GM23338 (cell line): ENCODE measurements around the gene C5orf58. TPM values are rescaled to one million over a fixed set of nuclear protein-coding genes. Genes with fewer than 3 reads are reported as not detected.

ENCODE experiments used
- ATAC-seq: fragments of 200-7000 bp; cut with Tn5 transposase; 3 replicates; pipeline ENCODE4 v1.9.1; 2020
- DNase-seq: peaks from one replicate; pipeline ENCODE4 v3.0.0-alpha.2; 2015; ENCODE audit warnings: low spot score
- H2AFZ ChIP-seq: fragments of 200-600 bp; sonication (generic); 2 replicates; pipeline ENCODE4 v1.8.0; 2016; ENCODE audit warnings: antibody characterized with exemption, mild to moderate bottlenecking, moderate library complexity
- H3F3A ChIP-seq: fragments of 200-600 bp; sonication (generic); replicated peaks from 2 replicates; pipeline ENCODE4 v1.8.0; 2017; ENCODE audit warnings: antibody characterized with exemption, mixed run types, low read depth
- H3K27ac ChIP-seq: fragments of 200-600 bp; sonication (generic); 2 replicates; pipeline ENCODE4 v1.6.1; 2016; ENCODE audit warnings: low read depth
- H3K27me3 ChIP-seq: fragments of 200-600 bp; sonication (generic); 2 replicates; pipeline ENCODE4 v1.8.0; 2016; ENCODE audit warnings: mild to moderate bottlenecking, mixed run types, moderate library complexity; ENCODE audit not compliant: insufficient read depth
- H3K36me3 ChIP-seq: fragments of 200-600 bp; sonication (generic); 2 replicates; pipeline ENCODE4 v1.8.0; 2016; ENCODE audit warnings: mild to moderate bottlenecking; ENCODE audit not compliant: insufficient read depth
- H3K4me1 ChIP-seq: fragments of 200-600 bp; sonication (generic); 2 replicates; pipeline ENCODE4 v1.8.0; 2016; ENCODE audit warnings: mild to moderate bottlenecking, moderate library complexity; ENCODE audit not compliant: insufficient read depth
- H3K4me2 ChIP-seq: fragments of 200-600 bp; sonication (generic); 2 replicates; pipeline ENCODE4 v1.7.1; 2017; ENCODE audit warnings: mixed run types
- H3K4me3 ChIP-seq: fragments of 200-600 bp; sonication (generic); 2 replicates; pipeline ENCODE4 v1.6.1; 2016; ENCODE audit warnings: mixed run types
- H3K79me2 ChIP-seq: fragments of 200-600 bp; sonication (generic); replicated peaks from 2 replicates; pipeline ENCODE4 v1.8.0; 2017; ENCODE audit warnings: mild to moderate bottlenecking; ENCODE audit not compliant: insufficient read depth
- H3K9me2 ChIP-seq: fragments of 200-600 bp; sonication (generic); 2 replicates; pipeline ENCODE4 v1.8.0; 2017; ENCODE audit not compliant: insufficient read depth
- H4K20me1 ChIP-seq: fragments of 200-600 bp; sonication (generic); replicated peaks from 2 replicates; pipeline ENCODE4 v1.8.0; 2017; ENCODE audit warnings: mild to moderate bottlenecking; ENCODE audit not compliant: insufficient read depth
- H3K27ac Mint-ChIP-seq: 2 replicates; pipeline ENCODE4 v1.8.0; 2020; ENCODE audit warnings: inconsistent platforms, mild to moderate bottlenecking, moderate library complexity, mixed read lengths
- H3K27me3 Mint-ChIP-seq: 3 replicates; pipeline ENCODE4 v1.8.0; 2022; ENCODE audit warnings: low read depth, mild to moderate bottlenecking, moderate library complexity, mixed read lengths, inconsistent platforms; ENCODE audit not compliant: insufficient read depth, poor library complexity
- H3K36me3 Mint-ChIP-seq: 3 replicates; pipeline ENCODE4 v1.8.0; 2021; ENCODE audit warnings: low read depth, mild to moderate bottlenecking, inconsistent platforms, moderate library complexity, mixed read lengths
- H3K4me1 Mint-ChIP-seq: 3 replicates; pipeline ENCODE4 v1.8.0; 2020; ENCODE audit warnings: mild to moderate bottlenecking, inconsistent platforms, mixed read lengths
- H3K4me3 Mint-ChIP-seq: 3 replicates; pipeline ENCODE4 v1.8.0; 2021; ENCODE audit warnings: moderate library complexity, mild to moderate bottlenecking, inconsistent platforms, mixed read lengths
- H3K9me3 Mint-ChIP-seq: 3 replicates; pipeline ENCODE4 v1.8.0; 2020; ENCODE audit warnings: moderate library complexity, mild to moderate bottlenecking, inconsistent platforms, mixed read lengths
- CREB1 ChIP-seq: fragments of 250-450 bp; sonication (Bioruptor Pico); IDR thresholded peaks from 2 replicates; pipeline ENCODE4 v1.5.0; 2020; ENCODE audit warnings: low read depth, mild to moderate bottlenecking, moderate library complexity
- EZH2 ChIP-seq: fragments of 200-600 bp; sonication (generic); IDR thresholded peaks from one replicate; pipeline ENCODE4 v1.8.0; 2017; ENCODE audit warnings: antibody characterized with exemption, mild to moderate bottlenecking, low read depth; ENCODE audit not compliant: unreplicated experiment
- EZH2phosphoT487 ChIP-seq: fragments of 200-600 bp; sonication (generic); IDR thresholded peaks from one replicate; pipeline ENCODE4 v1.8.1; 2018; ENCODE audit warnings: antibody characterized with exemption; ENCODE audit not compliant: unreplicated experiment
- NANOG ChIP-seq: IDR thresholded peaks from 2 replicates; pipeline ENCODE4 v1.6.1; 2016; ENCODE audit warnings: antibody characterized with exemption, borderline replicate concordance
- POLR2AphosphoS5 ChIP-seq: IDR thresholded peaks from 2 replicates; pipeline ENCODE4 v1.6.1; 2016; ENCODE audit warnings: antibody characterized with exemption, low read depth
- STAT1 ChIP-seq: IDR thresholded peaks from one replicate; pipeline ENCODE4 v1.6.1; 2016; ENCODE audit warnings: antibody characterized with exemption; ENCODE audit not compliant: unreplicated experiment
- ZNF114 ChIP-seq: fragments of 250-450 bp; sonication (Bioruptor Pico); IDR thresholded peaks from 2 replicates; pipeline ENCODE4 v1.5.0; 2020; ENCODE audit warnings: mild to moderate bottlenecking, moderate library complexity
- ZNF331 ChIP-seq: fragments of 250-450 bp; sonication (Bioruptor Pico); IDR thresholded peaks from 2 replicates; pipeline ENCODE4 v1.5.0; 2020; ENCODE audit warnings: low read depth, mild to moderate bottlenecking, moderate library complexity
- polyA plus RNA-seq: library from polyadenylated mRNA; unstranded; fragments of >200 nt; fragmentation: Nextera tagmentation; extraction: Ambion mirVana; gene quantifications from 2 replicates; pipeline ENCODE4 v1.2.1, GENCODE V29; 2016
- total RNA-seq: library from RNA; depleted of rRNA; stranded (reverse); fragments of >200 nt; shearing (Covaris generic); gene quantifications from 2 replicates; pipeline ENCODE4 v1.2.3, GENCODE V29; 2014
- TF ChIP-seq, protein P1 (sequence below): IDR thresholded peaks from one replicate; pipeline ENCODE4 v1.6.1; 2018; ENCODE audit warnings: antibody characterized with exemption; ENCODE audit not compliant: unreplicated experiment
- TF ChIP-seq, protein P2 (sequence below), 2 experiments: fragments of 200-600 bp in 1 of 2; sonication (generic) in 1 of 2; conservative IDR thresholded peaks; 2 replicates each; pipeline versions ENCODE4 v1.5.1 to v1.6.1; 2016 to 2017; ENCODE audit warnings: antibody characterized with exemption in 2 of 2, low read depth in 2 of 2, mild to moderate bottlenecking in 2 of 2, moderate library complexity in 1 of 2
- TF ChIP-seq, protein P3 (sequence below): fragments of 250-450 bp; sonication (Bioruptor Pico); IDR thresholded peaks from 2 replicates; pipeline ENCODE4 v1.5.0; 2020; ENCODE audit warnings: mild to moderate bottlenecking, moderate library complexity

Gene C5orf58
- total and polyA plus RNA-seq, 2 experiments from 2014 or later = 1.0 to 9.1 TPM

DNA sequence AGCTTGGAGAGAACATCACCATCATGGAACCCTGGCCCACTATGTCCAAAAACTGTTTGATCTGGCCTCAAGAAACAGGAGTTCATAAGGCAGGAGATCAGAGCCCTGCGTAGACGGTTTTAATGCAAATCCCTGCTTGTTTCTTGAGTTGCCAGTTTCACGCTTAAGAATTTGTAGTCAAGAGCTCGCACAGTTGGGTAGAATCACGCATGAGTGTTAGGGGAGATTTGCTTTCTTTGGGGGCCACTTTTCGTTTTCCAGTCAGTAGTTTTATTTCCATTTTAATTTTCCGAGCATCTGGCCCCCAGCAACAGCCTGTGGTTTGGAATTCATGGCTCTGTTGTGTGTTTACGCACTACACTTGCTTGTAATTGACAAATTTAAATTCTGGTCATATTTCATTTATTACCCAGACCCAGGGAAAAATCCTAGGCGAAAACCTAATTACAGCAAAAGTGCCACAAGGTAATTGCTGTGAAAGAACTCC, 6.6 kb upstream of the C5orf58 start:
- no peak overlapping the region for H2AFZ ChIP-seq
- H3K36me3 ChIP-seq = no peaks in the 10 kb centered on the region
- no peak overlapping the region for H3K4me2 ChIP-seq
- Mint-ChIP-seq H3K9me3 (no peaks in the 10 kb centered on the region), H3K27ac (no peak overlapping the region), H3K4me1 (peaks cover 39% of the 10 kb centered on the region), H3K4me3 (no peak overlapping the region), H3K27me3 (peaks cover 6% of the 10 kb centered on the region), H3K36me3 (no peaks in the 10 kb centered on the region)
- no peaks in the 10 kb centered on the region for H3K9me2 ChIP-seq
- TF ChIP-seq STAT1 (no peak), ZNF331 (CRISPR knock-in tag) (no peak), EZH2phosphoT487 (no peak), CREB1 (CRISPR knock-in tag) (no peak), EZH2 (no peak), ZNF114 (no peak)
- TF ChIP-seq, protein P1, sequence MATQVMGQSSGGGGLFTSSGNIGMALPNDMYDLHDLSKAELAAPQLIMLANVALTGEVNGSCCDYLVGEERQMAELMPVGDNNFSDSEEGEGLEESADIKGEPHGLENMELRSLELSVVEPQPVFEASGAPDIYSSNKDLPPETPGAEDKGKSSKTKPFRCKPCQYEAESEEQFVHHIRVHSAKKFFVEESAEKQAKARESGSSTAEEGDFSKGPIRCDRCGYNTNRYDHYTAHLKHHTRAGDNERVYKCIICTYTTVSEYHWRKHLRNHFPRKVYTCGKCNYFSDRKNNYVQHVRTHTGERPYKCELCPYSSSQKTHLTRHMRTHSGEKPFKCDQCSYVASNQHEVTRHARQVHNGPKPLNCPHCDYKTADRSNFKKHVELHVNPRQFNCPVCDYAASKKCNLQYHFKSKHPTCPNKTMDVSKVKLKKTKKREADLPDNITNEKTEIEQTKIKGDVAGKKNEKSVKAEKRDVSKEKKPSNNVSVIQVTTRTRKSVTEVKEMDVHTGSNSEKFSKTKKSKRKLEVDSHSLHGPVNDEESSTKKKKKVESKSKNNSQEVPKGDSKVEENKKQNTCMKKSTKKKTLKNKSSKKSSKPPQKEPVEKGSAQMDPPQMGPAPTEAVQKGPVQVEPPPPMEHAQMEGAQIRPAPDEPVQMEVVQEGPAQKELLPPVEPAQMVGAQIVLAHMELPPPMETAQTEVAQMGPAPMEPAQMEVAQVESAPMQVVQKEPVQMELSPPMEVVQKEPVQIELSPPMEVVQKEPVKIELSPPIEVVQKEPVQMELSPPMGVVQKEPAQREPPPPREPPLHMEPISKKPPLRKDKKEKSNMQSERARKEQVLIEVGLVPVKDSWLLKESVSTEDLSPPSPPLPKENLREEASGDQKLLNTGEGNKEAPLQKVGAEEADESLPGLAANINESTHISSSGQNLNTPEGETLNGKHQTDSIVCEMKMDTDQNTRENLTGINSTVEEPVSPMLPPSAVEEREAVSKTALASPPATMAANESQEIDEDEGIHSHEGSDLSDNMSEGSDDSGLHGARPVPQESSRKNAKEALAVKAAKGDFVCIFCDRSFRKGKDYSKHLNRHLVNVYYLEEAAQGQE = no peak
- H3F3A ChIP-seq = no peaks in the 10 kb centered on the region
- no peaks in the 10 kb centered on the region for H4K20me1 ChIP-seq
- ATAC-seq = no peak
- H3K79me2 ChIP-seq = no peaks in the 10 kb centered on the region
- peaks cover 8% of the 10 kb centered on the region; the same call in 1 of the 2 replicates for H3K4me1 ChIP-seq
- H3K27me3 ChIP-seq = no peaks in the 10 kb centered on the region
- no peak for DNase-seq
- no peak overlapping the region for H3K27ac ChIP-seq
- H3K4me3 ChIP-seq = no peak overlapping the region

DNA sequence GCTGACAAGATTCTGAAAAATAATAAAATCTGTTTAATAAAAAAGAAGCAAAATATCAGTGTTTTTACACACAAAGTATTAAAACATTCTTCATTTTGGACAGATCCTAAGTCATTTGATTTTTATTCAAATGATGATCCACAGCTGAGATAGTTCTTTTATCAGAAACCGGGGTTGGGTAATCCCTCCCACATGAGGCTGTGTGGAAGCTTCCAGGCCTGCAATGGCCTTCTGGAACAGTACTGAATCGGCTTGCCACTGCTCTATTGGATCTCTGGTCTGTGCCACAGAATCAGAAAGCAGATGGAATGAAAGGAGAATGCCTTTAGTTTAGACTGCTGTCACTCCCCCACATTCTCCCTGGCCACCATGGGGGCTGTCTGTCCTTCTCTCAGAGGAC, 6.1 kb upstream of the C5orf58 start:
- Histone ChIP-seq H3K27ac (no peak overlapping the region), H3K4me3 (no peak overlapping the region), H3K27me3 (no peaks in the 10 kb centered on the region), H3K9me2 (no peaks in the 10 kb centered on the region), H3K4me2 (no peak overlapping the region), H2AFZ (peak overlapping the region; percentile 80; the same call in 1 of the 2 replicates), H3F3A (no peaks in the 10 kb centered on the region), H4K20me1 (no peaks in the 10 kb centered on the region), H3K36me3 (no peaks in the 10 kb centered on the region), H3K4me1 (peaks cover 7% of the 10 kb centered on the region; the same call in 1 of the 2 replicates), H3K79me2 (no peaks in the 10 kb centered on the region)
- H3K27me3 Mint-ChIP-seq = peaks cover 6% of the 10 kb centered on the region
- H3K4me3 Mint-ChIP-seq = no peak overlapping the region
- DNase-seq = no peak
- H3K4me1 Mint-ChIP-seq = peaks cover 34% of the 10 kb centered on the region
- H3K27ac Mint-ChIP-seq = no peak overlapping the region
- no peaks in the 10 kb centered on the region for H3K9me3 Mint-ChIP-seq
- TF ChIP-seq, protein P2, sequence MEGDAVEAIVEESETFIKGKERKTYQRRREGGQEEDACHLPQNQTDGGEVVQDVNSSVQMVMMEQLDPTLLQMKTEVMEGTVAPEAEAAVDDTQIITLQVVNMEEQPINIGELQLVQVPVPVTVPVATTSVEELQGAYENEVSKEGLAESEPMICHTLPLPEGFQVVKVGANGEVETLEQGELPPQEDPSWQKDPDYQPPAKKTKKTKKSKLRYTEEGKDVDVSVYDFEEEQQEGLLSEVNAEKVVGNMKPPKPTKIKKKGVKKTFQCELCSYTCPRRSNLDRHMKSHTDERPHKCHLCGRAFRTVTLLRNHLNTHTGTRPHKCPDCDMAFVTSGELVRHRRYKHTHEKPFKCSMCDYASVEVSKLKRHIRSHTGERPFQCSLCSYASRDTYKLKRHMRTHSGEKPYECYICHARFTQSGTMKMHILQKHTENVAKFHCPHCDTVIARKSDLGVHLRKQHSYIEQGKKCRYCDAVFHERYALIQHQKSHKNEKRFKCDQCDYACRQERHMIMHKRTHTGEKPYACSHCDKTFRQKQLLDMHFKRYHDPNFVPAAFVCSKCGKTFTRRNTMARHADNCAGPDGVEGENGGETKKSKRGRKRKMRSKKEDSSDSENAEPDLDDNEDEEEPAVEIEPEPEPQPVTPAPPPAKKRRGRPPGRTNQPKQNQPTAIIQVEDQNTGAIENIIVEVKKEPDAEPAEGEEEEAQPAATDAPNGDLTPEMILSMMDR (conservative IDR thresholded peaks at IDR 0.05; ENCODE audit: low read depth in 2 of 2) = no peak
- TF ChIP-seq NANOG = no peak
- no peak for TF ChIP-seq POLR2AphosphoS5
- TF ChIP-seq EZH2phosphoT487 = no peak
- no peak for TF ChIP-seq CREB1 (CRISPR knock-in tag)
- TF ChIP-seq, protein P3, sequence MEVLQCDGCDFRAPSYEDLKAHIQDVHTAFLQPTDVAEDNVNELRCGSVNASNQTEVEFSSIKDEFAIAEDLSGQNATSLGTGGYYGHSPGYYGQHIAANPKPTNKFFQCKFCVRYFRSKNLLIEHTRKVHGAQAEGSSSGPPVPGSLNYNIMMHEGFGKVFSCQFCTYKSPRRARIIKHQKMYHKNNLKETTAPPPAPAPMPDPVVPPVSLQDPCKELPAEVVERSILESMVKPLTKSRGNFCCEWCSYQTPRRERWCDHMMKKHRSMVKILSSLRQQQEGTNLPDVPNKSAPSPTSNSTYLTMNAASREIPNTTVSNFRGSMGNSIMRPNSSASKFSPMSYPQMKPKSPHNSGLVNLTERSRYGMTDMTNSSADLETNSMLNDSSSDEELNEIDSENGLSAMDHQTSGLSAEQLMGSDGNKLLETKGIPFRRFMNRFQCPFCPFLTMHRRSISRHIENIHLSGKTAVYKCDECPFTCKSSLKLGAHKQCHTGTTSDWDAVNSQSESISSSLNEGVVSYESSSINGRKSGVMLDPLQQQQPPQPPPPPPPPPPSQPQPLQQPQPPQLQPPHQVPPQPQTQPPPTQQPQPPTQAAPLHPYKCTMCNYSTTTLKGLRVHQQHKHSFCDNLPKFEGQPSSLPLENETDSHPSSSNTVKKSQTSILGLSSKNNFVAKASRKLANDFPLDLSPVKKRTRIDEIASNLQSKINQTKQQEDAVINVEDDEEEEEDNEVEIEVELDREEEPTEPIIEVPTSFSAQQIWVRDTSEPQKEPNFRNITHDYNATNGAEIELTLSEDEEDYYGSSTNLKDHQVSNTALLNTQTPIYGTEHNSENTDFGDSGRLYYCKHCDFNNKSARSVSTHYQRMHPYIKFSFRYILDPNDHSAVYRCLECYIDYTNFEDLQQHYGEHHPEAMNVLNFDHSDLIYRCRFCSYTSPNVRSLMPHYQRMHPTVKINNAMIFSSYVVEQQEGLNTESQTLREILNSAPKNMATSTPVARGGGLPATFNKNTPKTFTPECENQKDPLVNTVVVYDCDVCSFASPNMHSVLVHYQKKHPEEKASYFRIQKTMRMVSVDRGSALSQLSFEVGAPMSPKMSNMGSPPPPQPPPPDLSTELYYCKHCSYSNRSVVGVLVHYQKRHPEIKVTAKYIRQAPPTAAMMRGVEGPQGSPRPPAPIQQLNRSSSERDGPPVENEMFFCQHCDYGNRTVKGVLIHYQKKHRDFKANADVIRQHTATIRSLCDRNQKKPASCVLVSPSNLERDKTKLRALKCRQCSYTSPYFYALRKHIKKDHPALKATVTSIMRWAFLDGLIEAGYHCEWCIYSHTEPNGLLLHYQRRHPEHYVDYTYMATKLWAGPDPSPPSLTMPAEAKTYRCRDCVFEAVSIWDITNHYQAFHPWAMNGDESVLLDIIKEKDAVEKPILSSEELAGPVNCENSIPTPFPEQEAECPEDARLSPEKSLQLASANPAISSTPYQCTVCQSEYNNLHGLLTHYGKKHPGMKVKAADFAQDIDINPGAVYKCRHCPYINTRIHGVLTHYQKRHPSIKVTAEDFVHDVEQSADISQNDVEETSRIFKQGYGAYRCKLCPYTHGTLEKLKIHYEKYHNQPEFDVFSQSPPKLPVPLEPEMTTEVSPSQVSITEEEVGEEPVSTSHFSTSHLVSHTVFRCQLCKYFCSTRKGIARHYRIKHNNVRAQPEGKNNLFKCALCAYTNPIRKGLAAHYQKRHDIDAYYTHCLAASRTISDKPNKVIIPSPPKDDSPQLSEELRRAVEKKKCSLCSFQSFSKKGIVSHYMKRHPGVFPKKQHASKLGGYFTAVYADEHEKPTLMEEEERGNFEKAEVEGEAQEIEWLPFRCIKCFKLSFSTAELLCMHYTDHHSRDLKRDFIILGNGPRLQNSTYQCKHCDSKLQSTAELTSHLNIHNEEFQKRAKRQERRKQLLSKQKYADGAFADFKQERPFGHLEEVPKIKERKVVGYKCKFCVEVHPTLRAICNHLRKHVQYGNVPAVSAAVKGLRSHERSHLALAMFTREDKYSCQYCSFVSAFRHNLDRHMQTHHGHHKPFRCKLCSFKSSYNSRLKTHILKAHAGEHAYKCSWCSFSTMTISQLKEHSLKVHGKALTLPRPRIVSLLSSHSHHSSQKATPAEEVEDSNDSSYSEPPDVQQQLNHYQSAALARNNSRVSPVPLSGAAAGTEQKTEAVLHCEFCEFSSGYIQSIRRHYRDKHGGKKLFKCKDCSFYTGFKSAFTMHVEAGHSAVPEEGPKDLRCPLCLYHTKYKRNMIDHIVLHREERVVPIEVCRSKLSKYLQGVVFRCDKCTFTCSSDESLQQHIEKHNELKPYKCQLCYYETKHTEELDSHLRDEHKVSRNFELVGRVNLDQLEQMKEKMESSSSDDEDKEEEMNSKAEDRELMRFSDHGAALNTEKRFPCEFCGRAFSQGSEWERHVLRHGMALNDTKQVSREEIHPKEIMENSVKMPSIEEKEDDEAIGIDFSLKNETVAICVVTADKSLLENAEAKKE = no peak
- no peak for TF ChIP-seq STAT1
- ATAC-seq = no peak
- H3K36me3 Mint-ChIP-seq = no peaks in the 10 kb centered on the region
